HepG2 (cell line): ENCODE measurements around the gene CCNF. TPM values are rescaled to one million over a fixed set of nuclear protein-coding genes. Genes with fewer than 3 reads are reported as not detected.

Experiments
- AKAP8 ChIP-seq: sonication (generic); formaldehyde crosslinking; IDR thresholded peaks from 2 replicates; pipeline ENCODE4 v1.5.1; 2020; ENCODE audit warnings: mild to moderate bottlenecking, missing genetic modification reagents
- ATF7 ChIP-seq, 2 experiments: fragments of 450-650 bp in 1 of 2; sonication (generic) in 1 of 2; formaldehyde crosslinking in 1 of 2; IDR thresholded peaks; 2 replicates each; pipeline versions ENCODE4 v1.4.0 to v1.6.1; 2016 to 2020; ENCODE audit warnings: antibody characterized with exemption in 1 of 2, mild to moderate bottlenecking in 1 of 2, missing genetic modification reagents in 1 of 2
- BCL3 ChIP-seq: sonication (generic); formaldehyde crosslinking; IDR thresholded peaks from 2 replicates; pipeline ENCODE4 v1.5.1; 2020; ENCODE audit warnings: mild to moderate bottlenecking, missing genetic modification reagents, moderate library complexity
- BHLHE40 ChIP-seq: IDR thresholded peaks from 2 replicates; pipeline ENCODE4 v1.6.1; 2011; ENCODE audit warnings: low read length, improper control_type of control experiment
- BRD4 ChIP-seq: sonication (generic); formaldehyde crosslinking; IDR thresholded peaks from 2 replicates; pipeline ENCODE4 v1.4.0; 2020; ENCODE audit warnings: missing genetic modification reagents
- JDP2 ChIP-seq: sonication (generic); formaldehyde crosslinking; IDR thresholded peaks from 2 replicates; pipeline ENCODE4 v1.8.1; 2022; ENCODE audit warnings: missing genetic modification reagents, borderline replicate concordance
- KDM2A ChIP-seq: sonication (generic); formaldehyde crosslinking; IDR thresholded peaks from 2 replicates; pipeline ENCODE4 v1.4.0; 2020; ENCODE audit warnings: low read depth, missing genetic modification reagents, borderline replicate concordance
- KDM6A ChIP-seq: IDR thresholded peaks from 2 replicates; pipeline ENCODE4 v1.6.1; 2016; ENCODE audit warnings: low read depth
- PCBP2 ChIP-seq: fragments of 200-400 bp; formaldehyde crosslinking; optimal IDR thresholded peaks from 2 replicates; pipeline ENCODE3; 2018; ENCODE audit warnings: low read length, low read depth; ENCODE audit not compliant: poor library complexity, severe bottlenecking
- RXRB ChIP-seq: IDR thresholded peaks from 2 replicates; pipeline ENCODE4 v1.6.1; 2016; ENCODE audit warnings: borderline replicate concordance, missing genetic modification reagents, missing compliant biosample characterization
- SP1 ChIP-seq, 2 experiments: fragments of 450-650 bp in 1 of 2; sonication (generic) in 1 of 2; formaldehyde crosslinking in 1 of 2; IDR thresholded peaks; 2 replicates each; pipeline versions ENCODE4 v1.4.0 to v1.6.1; 2016 to 2020; ENCODE audit warnings: missing genetic modification reagents in 1 of 2
- SP4 ChIP-seq: sonication (generic); formaldehyde crosslinking; IDR thresholded peaks from 2 replicates; pipeline ENCODE4 v1.8.1; 2023; ENCODE audit warnings: mild to moderate bottlenecking, missing genetic modification reagents
- SP5 ChIP-seq: IDR thresholded peaks from 2 replicates; pipeline ENCODE4 v1.6.1; 2016; ENCODE audit warnings: low read depth, borderline replicate concordance
- THRA ChIP-seq: sonication (generic); formaldehyde crosslinking; IDR thresholded peaks from 2 replicates; pipeline ENCODE4 v1.4.0; 2020; ENCODE audit warnings: missing genetic modification reagents, borderline replicate concordance
- ZNF235 ChIP-seq: sonication (generic); formaldehyde crosslinking; IDR thresholded peaks from 2 replicates; pipeline ENCODE4 v1.8.1; 2023; ENCODE audit warnings: mild to moderate bottlenecking, missing genetic modification reagents, borderline replicate concordance
- ZNF3 ChIP-seq: IDR thresholded peaks from 2 replicates; pipeline ENCODE4 v1.7.0; 2017; ENCODE audit warnings: inconsistent platforms
- ZNF451 ChIP-seq: sonication (generic); formaldehyde crosslinking; IDR thresholded peaks from 2 replicates; pipeline ENCODE4 v1.5.0; 2020; ENCODE audit warnings: mild to moderate bottlenecking, missing genetic modification reagents
- ZNF747 ChIP-seq: sonication (generic); formaldehyde crosslinking; IDR thresholded peaks from 2 replicates; pipeline ENCODE4 v1.8.1; 2023; ENCODE audit warnings: missing genetic modification reagents, mild to moderate bottlenecking, borderline replicate concordance
- ZNF773 ChIP-seq: sonication (generic); formaldehyde crosslinking; IDR thresholded peaks from 2 replicates; pipeline ENCODE4 v1.4.0; 2020; ENCODE audit warnings: missing genetic modification reagents, borderline replicate concordance
- ZNF83 ChIP-seq: sonication (generic); formaldehyde crosslinking; IDR thresholded peaks from 2 replicates; pipeline ENCODE4 v1.4.0; 2020; ENCODE audit warnings: missing genetic modification reagents, mild to moderate bottlenecking, borderline replicate concordance
- polyA plus RNA-seq, 8 experiments: library from polyadenylated mRNA; depleted of rRNA in 3 of 8; stranded (reverse) in 7 of 8; unstranded in 1 of 8; fragments of >200 nt; fragmentation: Illumina TruSeq in 4 of 8; extraction: Trizol in 4 of 8; gene quantifications; 2 replicates each; pipeline versions ENCODE4 v1.2.1 to v1.2.3, GENCODE V29; 2011 to 2016; ENCODE audit warnings: low read depth in 4 of 8, missing spikeins in 1 of 8, mixed read lengths in 1 of 8; ENCODE audit not compliant: insufficient read depth in 1 of 8
- total RNA-seq, 5 experiments: library from RNA; depleted of rRNA; stranded (reverse); fragments of >200 nt; fragmentation: Illumina TruSeq; extraction: Trizol; gene quantifications; 2 replicates each; pipeline ENCODE4 v1.2.3, GENCODE V29; 2016; ENCODE audit warnings: low read depth in 1 of 5
- TF ChIP-seq, protein P1 (sequence below): sonication (generic); formaldehyde crosslinking; IDR thresholded peaks from 2 replicates; pipeline ENCODE4 v1.4.0; 2020; ENCODE audit warnings: mild to moderate bottlenecking, low read depth, missing genetic modification reagents
- TF ChIP-seq, protein P2 (sequence below): sonication (generic); formaldehyde crosslinking; IDR thresholded peaks from 2 replicates; pipeline ENCODE4 v1.4.0; 2020; ENCODE audit warnings: missing genetic modification reagents
- TF ChIP-seq, protein P3 (sequence below): sonication (generic); formaldehyde crosslinking; IDR thresholded peaks from 2 replicates; pipeline ENCODE4 v1.5.0; 2020; ENCODE audit warnings: mild to moderate bottlenecking, missing genetic modification reagents

The CCNF gene
- total and polyA plus RNA-seq, 2 of the 13 experiments (the other 11 are each of a cell fraction or from before 2014, with no cell fraction given) = 6.4 to 22.8 TPM

DNA sequence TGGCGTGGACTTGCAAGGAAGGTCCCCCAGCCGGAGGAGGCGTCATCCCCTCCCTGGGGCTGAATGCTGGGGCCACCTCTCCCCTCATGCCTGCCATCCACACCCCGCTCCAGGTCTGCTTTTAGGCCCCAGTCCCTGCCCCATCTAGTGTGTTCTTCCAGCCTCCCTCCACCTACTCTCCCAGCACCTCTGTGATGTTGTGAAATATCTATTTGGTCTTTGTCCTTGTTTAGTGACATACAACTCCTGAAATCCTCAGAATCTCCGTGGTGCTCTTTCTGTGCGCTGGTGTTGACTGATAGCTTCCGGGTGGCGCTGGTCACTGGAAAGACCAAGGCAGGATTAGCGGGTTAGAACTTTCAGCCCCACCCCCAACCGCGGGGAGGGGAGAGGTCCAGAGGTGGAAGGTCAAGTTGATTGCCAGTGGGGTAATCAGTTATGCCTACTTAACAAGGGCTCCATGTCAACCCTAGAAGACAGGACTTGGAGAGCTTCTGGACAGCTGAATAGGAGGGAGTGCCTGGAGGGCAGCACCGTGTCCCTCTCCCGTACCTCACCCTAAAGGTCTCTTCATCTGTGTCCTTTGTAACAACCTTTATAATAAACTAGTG lies 55.8 kb downstream of the CCNF start (continued):
- TF ChIP-seq BCL3 (CRISPR knock-in tag) (0 out of 2 replicates have a peak, but pooled peaks have one; percentile 30), PCBP2 (no peak), THRA (CRISPR knock-in tag) (no peak), RXRB (CRISPR knock-in tag) (peak; percentile 85; the same call in 1 of the 2 replicates), ZNF451 (CRISPR knock-in tag) (0 out of 2 replicates have a peak, but pooled peaks have one; percentile 4), ZNF3 (CRISPR knock-in tag) (no peak), BRD4 (CRISPR knock-in tag) (0 out of 2 replicates have a peak, but pooled peaks have one; percentile 56), ZNF747 (CRISPR knock-in tag) (no peak; the same call in 1 of the 2 replicates), ZNF773 (CRISPR knock-in tag) (no peak), BHLHE40 (no peak), SP1 (IDR thresholded peaks at IDR 0.05) (no peak), SP1 (CRISPR knock-in tag; IDR thresholded peaks at IDR 0.05) (peak; percentile 31; the same call in 1 of the 2 replicates), SP5 (CRISPR knock-in tag) (peak; percentile 79), ZNF83 (CRISPR knock-in tag) (0 out of 2 replicates have a peak, but pooled peaks have one; percentile 70), ZNF235 (CRISPR knock-in tag) (no peak), KDM6A (CRISPR knock-in tag) (peak; percentile 65; the same call in 1 of the 2 replicates), JDP2 (CRISPR knock-in tag) (no peak), SP4 (CRISPR knock-in tag) (no peak), KDM2A (CRISPR knock-in tag) (no peak; the same call in 1 of the 2 replicates), ATF7 (IDR thresholded peaks at IDR 0.05) (no peak), ATF7 (CRISPR knock-in tag; IDR thresholded peaks at IDR 0.05) (peak; percentile 30; the same call in 1 of the 2 replicates), AKAP8 (peak; percentile 65; the same call in 1 of the 2 replicates)
- TF ChIP-seq, protein P1, sequence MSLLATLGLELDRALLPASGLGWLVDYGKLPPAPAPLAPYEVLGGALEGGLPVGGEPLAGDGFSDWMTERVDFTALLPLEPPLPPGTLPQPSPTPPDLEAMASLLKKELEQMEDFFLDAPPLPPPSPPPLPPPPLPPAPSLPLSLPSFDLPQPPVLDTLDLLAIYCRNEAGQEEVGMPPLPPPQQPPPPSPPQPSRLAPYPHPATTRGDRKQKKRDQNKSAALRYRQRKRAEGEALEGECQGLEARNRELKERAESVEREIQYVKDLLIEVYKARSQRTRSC (CRISPR knock-in tag) = no peak
- TF ChIP-seq, protein P2, sequence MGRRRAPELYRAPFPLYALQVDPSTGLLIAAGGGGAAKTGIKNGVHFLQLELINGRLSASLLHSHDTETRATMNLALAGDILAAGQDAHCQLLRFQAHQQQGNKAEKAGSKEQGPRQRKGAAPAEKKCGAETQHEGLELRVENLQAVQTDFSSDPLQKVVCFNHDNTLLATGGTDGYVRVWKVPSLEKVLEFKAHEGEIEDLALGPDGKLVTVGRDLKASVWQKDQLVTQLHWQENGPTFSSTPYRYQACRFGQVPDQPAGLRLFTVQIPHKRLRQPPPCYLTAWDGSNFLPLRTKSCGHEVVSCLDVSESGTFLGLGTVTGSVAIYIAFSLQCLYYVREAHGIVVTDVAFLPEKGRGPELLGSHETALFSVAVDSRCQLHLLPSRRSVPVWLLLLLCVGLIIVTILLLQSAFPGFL (CRISPR knock-in tag) = no peak
- TF ChIP-seq, protein P3, sequence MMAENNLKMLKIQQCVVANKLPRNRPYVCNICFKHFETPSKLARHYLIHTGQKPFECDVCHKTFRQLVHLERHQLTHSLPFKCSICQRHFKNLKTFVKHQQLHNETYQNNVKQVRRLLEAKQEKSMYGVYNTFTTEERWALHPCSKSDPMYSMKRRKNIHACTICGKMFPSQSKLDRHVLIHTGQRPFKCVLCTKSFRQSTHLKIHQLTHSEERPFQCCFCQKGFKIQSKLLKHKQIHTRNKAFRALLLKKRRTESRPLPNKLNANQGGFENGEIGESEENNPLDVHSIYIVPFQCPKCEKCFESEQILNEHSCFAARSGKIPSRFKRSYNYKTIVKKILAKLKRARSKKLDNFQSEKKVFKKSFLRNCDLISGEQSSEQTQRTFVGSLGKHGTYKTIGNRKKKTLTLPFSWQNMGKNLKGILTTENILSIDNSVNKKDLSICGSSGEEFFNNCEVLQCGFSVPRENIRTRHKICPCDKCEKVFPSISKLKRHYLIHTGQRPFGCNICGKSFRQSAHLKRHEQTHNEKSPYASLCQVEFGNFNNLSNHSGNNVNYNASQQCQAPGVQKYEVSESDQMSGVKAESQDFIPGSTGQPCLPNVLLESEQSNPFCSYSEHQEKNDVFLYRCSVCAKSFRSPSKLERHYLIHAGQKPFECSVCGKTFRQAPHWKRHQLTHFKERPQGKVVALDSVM (CRISPR knock-in tag) = peak; percentile 49; the same call in 1 of the 2 replicates
